Measurements from ENCODE around the gene HPS4.

The HPS4 gene

GRCh38 chr22:26448334-26448733 is 35.2 kb downstream of the HPS4 start:
- Mint-ChIP-seq H3K4me3 (no peak overlapping the region), H3K9me3 (no peaks in the 10 kb centered on the region), H3K36me3 (ENCODE audit: low read depth) (peaks cover 21% of the 10 kb centered on the region), H3K4me1 (peaks cover 39% of the 10 kb centered on the region), H3K27me3 (ENCODE audit: low read depth, poor library complexity) (peaks cover 8% of the 10 kb centered on the region), H3K27ac (no peak overlapping the region)
- no peak for TF ChIP-seq CTCF (IDR thresholded peaks at IDR 0.05)
- DNase-seq, result no peak

GRCh38 chr22:26447584-26448329 is 35.8 kb downstream of the HPS4 start:
- peaks cover 19% of the 10 kb centered on the region for H3K36me3 Mint-ChIP-seq (ENCODE audit: low read depth)
- no peak overlapping the region for H3K4me3 Mint-ChIP-seq
- H3K4me1 Mint-ChIP-seq, result peaks cover 39% of the 10 kb centered on the region
- TF ChIP-seq CTCF (IDR thresholded peaks at IDR 0.05), result no peak
- peaks cover 8% of the 10 kb centered on the region for H3K27me3 Mint-ChIP-seq (ENCODE audit: low read depth, poor library complexity)
- DNase-seq, result no peak
- H3K27ac Mint-ChIP-seq, result no peak overlapping the region
- H3K9me3 Mint-ChIP-seq, result no peaks in the 10 kb centered on the region

- no peak for DNase-seq
- peak overlapping the region; percentile 73 for H3K27ac Mint-ChIP-seq
- H3K4me1 Mint-ChIP-seq, result peaks cover 44% of the 10 kb centered on the region
- no peak overlapping the region for H3K4me3 Mint-ChIP-seq
- H3K27me3 Mint-ChIP-seq (ENCODE audit: low read depth, poor library complexity), result peaks cover 8% of the 10 kb centered on the region
- peaks cover 14% of the 10 kb centered on the region for H3K36me3 Mint-ChIP-seq (ENCODE audit: low read depth)
- no peak for TF ChIP-seq CTCF (IDR thresholded peaks at IDR 0.05)
- H3K9me3 Mint-ChIP-seq, result no peaks in the 10 kb centered on the region
Observed at GRCh38 chr22:26446808-26447515, 36.6 kb downstream of the HPS4 start.

GRCh38 chr22:26445577-26446275 is 37.9 kb downstream of the HPS4 start:
- Mint-ChIP-seq H3K4me1 (peaks cover 44% of the 10 kb centered on the region), H3K27me3 (ENCODE audit: low read depth, poor library complexity) (peaks cover 8% of the 10 kb centered on the region), H3K9me3 (no peaks in the 10 kb centered on the region), H3K4me3 (no peak overlapping the region), H3K27ac (no peak overlapping the region), H3K36me3 (ENCODE audit: low read depth) (peaks cover 3% of the 10 kb centered on the region)
- DNase-seq, result no peak
- no peak for TF ChIP-seq CTCF (IDR thresholded peaks at IDR 0.05)

- H3K27me3 Mint-ChIP-seq (ENCODE audit: low read depth, poor library complexity), result peaks cover 11% of the 10 kb centered on the region
- DNase-seq, result no peak
- H3K9me3 Mint-ChIP-seq, result no peaks in the 10 kb centered on the region
- H3K36me3 Mint-ChIP-seq (ENCODE audit: low read depth), result no peaks in the 10 kb centered on the region
- H3K4me3 Mint-ChIP-seq, result no peak overlapping the region
- peaks cover 44% of the 10 kb centered on the region for H3K4me1 Mint-ChIP-seq
- no peak overlapping the region for H3K27ac Mint-ChIP-seq
- TF ChIP-seq CTCF (IDR thresholded peaks at IDR 0.05), result no peak
Observed at GRCh38 chr22:26444777-26445176, 38.8 kb downstream of the HPS4 start.
